GM18907 (cell line): ENCODE data around the gene CCDC144A.
"Not testable (repeated sequence)": the region's sequence is repeated elsewhere in the genome, so short reads cannot be mapped to it uniquely, and the experiment has no call there.

Experiments used
- ATAC-seq: cut with Tn5 transposase; IDR thresholded peaks from one replicate; pipeline ENCODE4 v1.9.1; 2021; ENCODE audit warnings: mild to moderate bottlenecking, moderate library complexity; ENCODE audit not compliant: unreplicated experiment

Gene CCDC144A

GRCh38 chr17:16689731-16690281, at the start of gene CCDC144A:
TSS of gene CCDC144A (plus strand) at chr17:16690241. CDS start at chr17:16690401, 160 bp downstream.
- not testable (repeated sequence) for ATAC-seq

- no peak for ATAC-seq
These were observed 40.5 kb upstream of the CCDC144A start for GRCh38 chr17:16649585-16649984.

GRCh38 chr17:16652252-16652651, 37.8 kb upstream of the CCDC144A start:
- no peak for ATAC-seq

- ATAC-seq: peak; percentile 39
These were observed 37.1 kb upstream of the CCDC144A start for GRCh38 chr17:16652847-16653366.

GRCh38 chr17:16653367-16654041, 36.5 kb upstream of the CCDC144A start, which contains the start of gene ZNF624:
TSS of gene ZNF624 (minus strand) at chr17:16653850.
- peak; percentile 91 for ATAC-seq

GRCh38 chr17:16661217-16661616, 28.8 kb upstream of the CCDC144A start:
- ATAC-seq: no peak

GRCh38 chr17:16662936-16663335, 27.1 kb upstream of the CCDC144A start:
- ATAC-seq: no peak

GRCh38 chr17:16666553-16666906, 23.5 kb upstream of the CCDC144A start:
- ATAC-seq: not testable (repeated sequence)

GRCh38 chr17:16666907-16667636, 23.0 kb upstream of the CCDC144A start:
- ATAC-seq: not testable (repeated sequence)

GRCh38 chr17:16676676-16677268, 13.3 kb upstream of the CCDC144A start:
- no peak for ATAC-seq

- not testable (repeated sequence) for ATAC-seq
These were observed 6.5 kb upstream of the CCDC144A start for GRCh38 chr17:16683290-16684138.

- ATAC-seq: not testable (repeated sequence)
These were observed 4.0 kb upstream of the CCDC144A start for GRCh38 chr17:16686019-16686418.

GRCh38 chr17:16687151-16687550, 2.9 kb upstream of the CCDC144A start:
- ATAC-seq: not testable (repeated sequence)

GRCh38 chr17:16690447-16690846, 406 bp downstream of the CCDC144A start:
- ATAC-seq: not testable (repeated sequence)

- ATAC-seq: not testable (repeated sequence)
These were observed 7.6 kb downstream of the CCDC144A start for GRCh38 chr17:16697603-16698002.

GRCh38 chr17:16745492-16746203, 55.6 kb downstream of the CCDC144A start:
- ATAC-seq: not testable (repeated sequence)

- ATAC-seq: not testable (repeated sequence)
These were observed 56.5 kb downstream of the CCDC144A start for GRCh38 chr17:16746571-16746970.

GRCh38 chr17:16750515-16750914, 60.5 kb downstream of the CCDC144A start:
- ATAC-seq: not testable (repeated sequence)

GRCh38 chr17:16751224-16751923, 61.3 kb downstream of the CCDC144A start:
- ATAC-seq: not testable (repeated sequence)
